PFSK-1 (cell line): ENCODE measurements around the gene ZNF701.

ENCODE experiments used
- FOXP2 ChIP-seq: optimal IDR thresholded peaks from 2 replicates; pipeline ENCODE3; 2011; ENCODE audit warnings: borderline replicate concordance, control low read depth, inconsistent platforms; ENCODE audit not compliant: insufficient read depth; ENCODE audit errors: extremely low read length, extremely low read depth
- POLR2AphosphoS5 ChIP-seq: IDR thresholded peaks from 2 replicates; pipeline ENCODE4 v1.6.1; 2012; ENCODE audit warnings: low read depth, mild to moderate bottlenecking, control low read depth, low read length, moderate library complexity
- SIN3A ChIP-seq: IDR thresholded peaks from 2 replicates; pipeline ENCODE4 v1.6.1; 2012; ENCODE audit warnings: mild to moderate bottlenecking, low read length, moderate library complexity, borderline replicate concordance; ENCODE audit not compliant: insufficient read depth
- TAF1 ChIP-seq: IDR thresholded peaks from 2 replicates; pipeline ENCODE4 v1.6.1; 2012; ENCODE audit warnings: low read length, control low read depth, borderline replicate concordance; ENCODE audit not compliant: insufficient read depth
- TF ChIP-seq, protein P1 (sequence below), 2 experiments: IDR thresholded peaks; 2 replicates each; pipeline versions ENCODE4 v1.6.1 to v1.8.0; 2011 to 2012; ENCODE audit warnings: low read depth in 2 of 2, low read length in 2 of 2, control low read depth in 1 of 2, inconsistent platforms in 1 of 2, mild to moderate bottlenecking in 1 of 2, moderate library complexity in 1 of 2; ENCODE audit not compliant: insufficient read depth in 1 of 2

ZNF701 gene

DNA sequence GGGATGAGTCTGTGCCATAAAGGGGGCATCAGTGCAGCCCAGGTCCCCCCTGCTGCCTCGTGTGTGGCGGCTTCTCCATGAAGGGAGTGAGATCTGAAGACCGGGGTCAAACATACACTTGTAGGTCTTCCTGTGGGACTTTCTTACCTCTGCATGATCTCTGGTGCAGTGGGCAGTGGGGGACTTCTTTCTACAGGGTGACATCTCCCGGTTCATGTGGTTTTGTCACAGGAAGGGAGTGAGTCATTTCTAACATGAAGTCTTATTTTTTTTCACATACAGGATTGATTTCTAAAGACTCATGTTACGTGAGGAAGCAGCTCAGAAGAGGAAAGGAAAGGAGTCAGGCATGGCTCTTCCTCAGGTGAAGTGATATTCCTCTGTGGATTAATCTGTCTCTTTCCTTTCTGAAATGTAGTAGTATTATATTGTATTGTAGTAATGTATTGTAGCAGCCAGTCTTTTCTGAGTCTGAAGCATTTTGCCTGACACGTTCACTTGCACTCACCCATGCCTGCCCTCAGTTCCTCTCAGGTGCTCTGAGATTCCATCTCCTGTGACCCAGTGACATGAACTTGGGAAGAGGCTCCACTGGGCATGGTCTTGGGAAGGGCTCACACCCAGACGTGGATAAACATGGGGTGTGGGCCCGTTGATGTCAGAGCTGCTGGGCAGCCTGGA lies 27.0 kb upstream of the ZNF701 start:
- TF ChIP-seq POLR2AphosphoS5, result no peak
- TF ChIP-seq FOXP2, result no peak
- TF ChIP-seq, protein P1, sequence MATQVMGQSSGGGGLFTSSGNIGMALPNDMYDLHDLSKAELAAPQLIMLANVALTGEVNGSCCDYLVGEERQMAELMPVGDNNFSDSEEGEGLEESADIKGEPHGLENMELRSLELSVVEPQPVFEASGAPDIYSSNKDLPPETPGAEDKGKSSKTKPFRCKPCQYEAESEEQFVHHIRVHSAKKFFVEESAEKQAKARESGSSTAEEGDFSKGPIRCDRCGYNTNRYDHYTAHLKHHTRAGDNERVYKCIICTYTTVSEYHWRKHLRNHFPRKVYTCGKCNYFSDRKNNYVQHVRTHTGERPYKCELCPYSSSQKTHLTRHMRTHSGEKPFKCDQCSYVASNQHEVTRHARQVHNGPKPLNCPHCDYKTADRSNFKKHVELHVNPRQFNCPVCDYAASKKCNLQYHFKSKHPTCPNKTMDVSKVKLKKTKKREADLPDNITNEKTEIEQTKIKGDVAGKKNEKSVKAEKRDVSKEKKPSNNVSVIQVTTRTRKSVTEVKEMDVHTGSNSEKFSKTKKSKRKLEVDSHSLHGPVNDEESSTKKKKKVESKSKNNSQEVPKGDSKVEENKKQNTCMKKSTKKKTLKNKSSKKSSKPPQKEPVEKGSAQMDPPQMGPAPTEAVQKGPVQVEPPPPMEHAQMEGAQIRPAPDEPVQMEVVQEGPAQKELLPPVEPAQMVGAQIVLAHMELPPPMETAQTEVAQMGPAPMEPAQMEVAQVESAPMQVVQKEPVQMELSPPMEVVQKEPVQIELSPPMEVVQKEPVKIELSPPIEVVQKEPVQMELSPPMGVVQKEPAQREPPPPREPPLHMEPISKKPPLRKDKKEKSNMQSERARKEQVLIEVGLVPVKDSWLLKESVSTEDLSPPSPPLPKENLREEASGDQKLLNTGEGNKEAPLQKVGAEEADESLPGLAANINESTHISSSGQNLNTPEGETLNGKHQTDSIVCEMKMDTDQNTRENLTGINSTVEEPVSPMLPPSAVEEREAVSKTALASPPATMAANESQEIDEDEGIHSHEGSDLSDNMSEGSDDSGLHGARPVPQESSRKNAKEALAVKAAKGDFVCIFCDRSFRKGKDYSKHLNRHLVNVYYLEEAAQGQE (IDR thresholded peaks at IDR 0.05; ENCODE audit: insufficient read depth in 1 of 2, low read depth in 2 of 2, low read length in 2 of 2), result no peak
- no peak for TF ChIP-seq SIN3A
- TF ChIP-seq TAF1, result no peak

DNA sequence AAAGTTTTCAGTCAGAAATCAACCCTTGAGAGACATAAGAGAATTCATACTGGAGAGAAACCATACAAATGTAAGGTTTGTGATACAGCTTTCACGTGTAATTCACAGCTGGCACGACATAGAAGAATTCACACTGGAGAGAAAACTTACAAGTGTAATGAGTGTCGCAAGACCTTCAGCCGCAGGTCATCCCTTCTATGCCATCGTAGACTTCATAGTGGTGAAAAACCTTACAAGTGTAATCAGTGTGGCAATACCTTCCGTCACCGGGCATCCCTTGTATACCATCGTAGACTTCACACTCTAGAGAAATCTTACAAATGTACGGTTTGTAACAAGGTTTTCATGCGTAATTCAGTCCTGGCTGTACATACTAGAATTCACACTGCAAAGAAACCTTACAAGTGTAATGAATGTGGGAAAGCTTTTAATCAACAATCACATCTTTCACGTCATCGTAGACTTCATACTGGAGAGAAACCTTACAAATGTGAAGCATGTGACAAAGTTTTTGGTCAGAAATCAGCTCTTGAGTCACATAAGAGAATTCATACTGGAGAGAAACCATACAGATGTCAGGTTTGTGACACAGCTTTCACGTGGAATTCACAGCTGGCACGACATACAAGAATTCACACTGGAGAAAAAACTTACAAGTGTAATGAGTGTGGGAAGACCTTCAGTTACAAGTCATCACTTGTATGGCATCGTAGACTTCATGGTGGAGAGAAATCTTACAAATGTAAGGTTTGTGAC lies 15.7 kb upstream of the ZNF701 start:
- TF ChIP-seq POLR2AphosphoS5, result no peak

DNA sequence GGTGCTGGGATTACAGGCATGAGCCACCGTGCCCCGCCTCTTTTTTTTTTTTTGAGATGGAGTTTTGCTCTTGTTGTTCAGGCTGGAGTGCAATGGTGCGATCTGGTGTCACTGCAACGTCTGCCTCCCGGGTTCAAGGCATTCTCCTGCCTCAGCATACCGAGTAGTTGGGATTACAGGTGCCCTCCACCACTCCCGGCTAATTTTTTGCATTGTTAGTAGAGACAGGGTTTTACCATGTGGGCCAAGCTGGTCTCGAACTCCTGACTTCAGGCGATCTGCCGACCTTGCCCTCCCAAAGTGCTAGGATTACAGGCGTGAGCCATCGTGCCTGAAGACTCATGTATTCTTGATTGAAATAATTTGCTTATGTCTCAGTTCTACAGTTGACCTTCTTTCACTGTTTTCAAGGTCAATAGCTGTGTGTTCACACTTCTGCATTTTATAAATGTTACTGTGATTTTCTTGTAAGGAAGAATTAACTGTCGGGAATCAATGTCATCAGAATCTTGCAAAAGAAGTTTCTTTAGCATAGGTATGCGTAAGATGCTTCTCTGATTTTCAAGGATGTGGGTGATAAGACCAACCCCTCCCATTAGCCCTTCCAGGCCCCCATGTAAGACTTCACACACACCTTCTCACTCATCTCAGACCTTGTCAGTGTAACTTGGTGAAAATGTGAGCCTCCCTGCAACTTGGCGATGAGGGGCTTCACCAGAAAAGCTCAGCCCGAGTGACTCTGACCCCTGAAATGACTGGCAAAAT lies 12.7 kb upstream of the ZNF701 start:
- TF ChIP-seq, protein P1 (IDR thresholded peaks at IDR 0.05; ENCODE audit: insufficient read depth in 1 of 2, low read depth in 2 of 2, low read length in 2 of 2), result no peak

DNA sequence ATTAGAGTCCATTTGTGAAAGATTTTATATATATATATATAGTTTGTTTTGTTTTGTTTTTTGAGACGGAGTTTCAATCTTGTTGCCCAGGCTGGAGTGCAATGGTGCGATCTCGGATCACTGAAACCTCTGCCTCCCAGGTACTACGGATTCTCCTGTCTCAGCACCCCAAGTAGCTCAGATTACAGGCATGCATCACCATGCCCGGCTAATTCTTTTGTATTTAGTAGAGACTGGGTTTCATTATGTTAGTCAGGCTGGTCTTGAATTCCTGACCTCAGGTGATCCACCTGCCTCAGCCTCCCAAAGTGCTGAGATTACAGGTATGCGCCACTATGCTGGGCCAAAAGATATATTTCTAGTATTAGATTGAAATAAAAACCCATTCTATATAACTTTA lies 4.0 kb upstream of the ZNF701 start:
- TF ChIP-seq SIN3A, result no peak
- TF ChIP-seq, protein P1 (IDR thresholded peaks at IDR 0.05; ENCODE audit: insufficient read depth in 1 of 2, low read depth in 2 of 2, low read length in 2 of 2), result no peak
- TF ChIP-seq TAF1, result no peak
- no peak for TF ChIP-seq FOXP2
- no peak for TF ChIP-seq POLR2AphosphoS5

DNA sequence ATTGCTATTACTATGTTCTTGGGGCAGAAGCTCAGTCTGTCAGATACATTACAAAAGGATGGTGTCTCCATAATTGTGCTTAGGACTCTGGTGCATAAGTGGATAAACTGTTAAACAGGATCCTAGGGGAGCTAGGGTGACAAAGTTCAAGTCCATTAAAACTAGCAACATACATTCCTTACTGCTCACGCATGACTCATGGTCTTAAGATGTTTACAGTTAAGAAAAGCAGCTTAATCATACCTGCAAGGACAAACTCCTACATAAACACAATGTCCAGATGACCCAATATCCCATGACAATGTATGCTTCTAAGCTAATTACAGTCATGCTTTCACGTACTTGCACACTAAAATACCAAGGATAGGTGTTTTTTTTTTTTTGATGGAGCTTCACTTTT lies 3.5 kb upstream of the ZNF701 start:
- no peak for TF ChIP-seq FOXP2
- TF ChIP-seq, protein P1 (IDR thresholded peaks at IDR 0.05; ENCODE audit: insufficient read depth in 1 of 2, low read depth in 2 of 2, low read length in 2 of 2), result no peak
- TF ChIP-seq POLR2AphosphoS5, result no peak
- no peak for TF ChIP-seq TAF1
- no peak for TF ChIP-seq SIN3A
